ENCODE data around the gene KAT2A.

GRCh38 chr17:42131981-42132432, 10.8 kb upstream of the KAT2A start:
- TF ChIP-seq CTCF (IDR thresholded peaks at IDR 0.05) (no peak), POLR2AphosphoS5 (IDR thresholded peaks at IDR 0.05) (no peak), POLR2A (IDR thresholded peaks at IDR 0.05) (no peak), EP300 (IDR thresholded peaks at IDR 0.05) (no peak)
